Epithelial cell of esophagus (primary cell): Measurements from ENCODE around the gene TMTC4.
A peak's percentile ranks its signal among the peaks of the same experiment; 100 is the strongest.

Experiments used
- DNase-seq: peaks from one replicate; pipeline ENCODE4 v3.0.0; 2010; ENCODE audit warnings: low read depth
- H3K4me3 ChIP-seq: 2 replicates; pipeline ENCODE4 v1.5.1; 2011; ENCODE audit warnings: mild to moderate bottlenecking, low read length, control low read depth
- TF ChIP-seq, protein P1 (sequence below): IDR thresholded peaks from 2 replicates; pipeline ENCODE4 v1.5.1; 2011; ENCODE audit warnings: low read depth, mild to moderate bottlenecking, low read length, control low read depth, inconsistent platforms; ENCODE audit not compliant: insufficient read depth; ENCODE audit errors: missing control alignments

Gene TMTC4

DNA sequence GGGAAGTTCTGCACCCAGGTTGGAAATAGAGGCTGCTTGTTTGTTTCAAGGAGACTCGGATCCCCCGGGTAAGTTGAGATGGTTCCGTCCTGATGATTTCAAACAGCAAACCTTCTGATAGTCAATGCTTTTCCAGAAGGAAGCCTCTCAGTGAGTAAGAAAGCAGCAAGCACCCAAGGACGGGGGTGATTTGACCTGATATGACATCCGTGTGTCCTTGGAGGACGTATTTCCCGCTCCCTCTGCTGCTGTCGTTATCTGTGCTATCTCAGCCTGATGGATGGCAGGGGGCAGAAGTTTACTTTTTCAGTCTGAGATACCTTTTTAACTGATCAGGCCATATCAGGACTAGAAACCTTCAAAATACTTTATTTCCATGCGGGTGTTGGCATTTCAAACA lies 80.3 kb downstream of the TMTC4 start:
- TF ChIP-seq, protein P1, sequence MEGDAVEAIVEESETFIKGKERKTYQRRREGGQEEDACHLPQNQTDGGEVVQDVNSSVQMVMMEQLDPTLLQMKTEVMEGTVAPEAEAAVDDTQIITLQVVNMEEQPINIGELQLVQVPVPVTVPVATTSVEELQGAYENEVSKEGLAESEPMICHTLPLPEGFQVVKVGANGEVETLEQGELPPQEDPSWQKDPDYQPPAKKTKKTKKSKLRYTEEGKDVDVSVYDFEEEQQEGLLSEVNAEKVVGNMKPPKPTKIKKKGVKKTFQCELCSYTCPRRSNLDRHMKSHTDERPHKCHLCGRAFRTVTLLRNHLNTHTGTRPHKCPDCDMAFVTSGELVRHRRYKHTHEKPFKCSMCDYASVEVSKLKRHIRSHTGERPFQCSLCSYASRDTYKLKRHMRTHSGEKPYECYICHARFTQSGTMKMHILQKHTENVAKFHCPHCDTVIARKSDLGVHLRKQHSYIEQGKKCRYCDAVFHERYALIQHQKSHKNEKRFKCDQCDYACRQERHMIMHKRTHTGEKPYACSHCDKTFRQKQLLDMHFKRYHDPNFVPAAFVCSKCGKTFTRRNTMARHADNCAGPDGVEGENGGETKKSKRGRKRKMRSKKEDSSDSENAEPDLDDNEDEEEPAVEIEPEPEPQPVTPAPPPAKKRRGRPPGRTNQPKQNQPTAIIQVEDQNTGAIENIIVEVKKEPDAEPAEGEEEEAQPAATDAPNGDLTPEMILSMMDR: no peak
- DNase-seq: no peak
- H3K4me3 ChIP-seq: no peak overlapping the region

DNA sequence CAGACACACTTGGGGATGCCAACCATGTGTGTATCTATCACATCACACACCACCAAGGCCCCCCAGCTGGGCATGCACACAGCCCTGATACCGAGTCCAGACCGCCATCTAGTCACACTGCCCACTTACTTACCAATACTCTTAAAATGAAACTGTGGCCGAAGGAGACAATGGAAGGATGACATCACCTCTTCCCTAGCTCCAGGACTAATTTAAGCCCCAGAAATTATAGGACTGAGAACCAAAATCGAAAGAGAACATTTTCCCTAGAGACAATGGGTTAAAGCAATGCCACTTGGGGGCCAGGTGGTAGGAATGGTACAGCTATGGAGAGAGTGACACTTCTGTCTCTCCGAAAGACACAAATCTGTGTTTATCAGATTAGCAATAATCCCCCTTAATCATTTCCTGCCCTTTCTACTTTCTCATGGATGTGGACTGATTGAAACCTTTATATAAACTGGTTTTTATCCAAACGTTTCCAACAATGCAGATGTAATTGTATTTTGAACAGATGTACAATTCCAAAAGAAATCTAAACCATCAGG lies 85.3 kb downstream of the TMTC4 start:
- DNase-seq: no peak
- TF ChIP-seq, protein P1: no peak
- no peak overlapping the region for H3K4me3 ChIP-seq

DNA sequence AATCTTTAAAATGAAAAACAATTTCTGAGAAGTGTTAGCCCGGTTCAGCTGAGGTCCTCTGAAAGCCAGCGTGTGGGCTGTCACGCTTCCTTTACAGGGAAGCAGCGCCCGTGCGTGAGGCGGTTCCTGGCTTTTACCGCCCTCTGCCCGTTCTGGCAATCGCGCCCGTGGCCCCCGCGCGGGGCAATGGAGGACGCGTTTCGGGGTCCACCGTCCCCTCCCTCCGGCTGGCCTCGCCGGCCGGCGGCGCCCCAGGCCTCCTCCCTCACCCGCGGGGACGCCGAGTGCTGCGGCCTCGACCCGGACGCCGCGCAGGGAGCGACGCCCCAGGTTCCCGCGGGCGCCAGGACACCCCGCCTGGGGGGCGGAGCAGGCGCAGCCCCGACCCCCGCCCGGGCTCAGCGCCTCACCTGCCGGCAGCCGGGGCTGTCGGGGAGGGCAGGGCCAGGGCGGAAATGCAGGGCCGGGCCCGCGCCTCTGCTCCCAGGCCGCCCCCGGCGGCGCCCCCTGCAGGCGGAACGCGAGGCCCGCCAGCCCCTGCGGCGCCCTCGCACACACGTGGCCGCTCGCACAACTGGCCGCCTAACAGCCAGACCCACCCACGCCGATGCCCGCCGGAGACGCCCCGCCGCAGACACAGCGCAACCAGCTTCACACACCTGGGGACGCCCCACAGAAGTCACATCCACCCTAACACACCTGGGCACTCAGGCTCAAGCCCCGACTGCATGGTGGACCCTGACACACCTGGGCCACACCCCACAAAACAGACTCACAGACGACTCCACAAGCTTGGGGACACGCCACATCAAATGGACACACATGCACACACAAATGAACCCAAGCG lies 86.0 kb downstream of the TMTC4 start, which contains the start of gene GGACT:
TSS of gene GGACT (minus strand) at position 459 of the 847 bp plus-strand sequence. CDS start 56,198 bp downstream, outside the sequence.
- TF ChIP-seq, protein P1: peak; percentile 25
- DNase-seq: peak; percentile 69
- peak within 1 kb of the TSS; percentile 54 for H3K4me3 ChIP-seq

DNA sequence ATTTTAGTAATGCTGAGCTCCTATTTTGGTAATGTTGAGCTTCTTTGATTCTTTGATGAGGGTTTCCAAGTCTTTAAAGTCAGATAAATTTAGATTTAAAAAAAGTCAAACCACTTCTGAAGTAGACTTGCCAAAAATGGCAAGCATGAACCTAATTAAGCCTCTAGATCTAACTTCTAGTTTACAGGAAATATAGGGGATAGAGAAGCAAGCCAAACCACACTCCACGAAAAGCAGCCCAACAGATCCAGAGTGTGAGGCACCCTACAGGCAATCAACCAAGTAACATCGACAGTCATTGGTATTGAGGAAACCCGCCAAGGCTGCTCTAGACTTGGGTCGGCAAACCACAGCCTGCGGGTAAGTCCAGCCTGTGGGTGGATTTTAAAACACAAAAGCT lies 89.7 kb downstream of the TMTC4 start:
- no peak for DNase-seq
- TF ChIP-seq, protein P1: no peak
- H3K4me3 ChIP-seq: no peak overlapping the region

DNA sequence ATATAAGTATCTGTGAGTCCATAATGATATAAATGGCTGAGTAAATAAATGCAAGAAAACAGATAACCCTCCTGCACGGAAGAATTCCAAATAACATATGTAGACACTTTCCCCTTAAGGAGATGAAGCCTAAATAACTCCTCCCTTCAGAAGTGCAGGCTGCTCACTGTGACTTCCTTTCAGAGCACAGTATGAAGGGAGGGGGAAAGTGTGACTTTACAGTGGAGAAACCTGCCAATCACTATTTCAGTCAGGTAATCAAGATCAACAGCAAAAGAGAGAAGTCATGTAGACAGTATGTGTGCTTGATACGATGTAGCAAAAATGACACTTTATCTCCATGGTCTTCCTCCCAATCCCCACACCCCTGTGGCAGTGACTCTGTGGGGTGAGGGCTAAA lies 93.1 kb downstream of the TMTC4 start:
- H3K4me3 ChIP-seq: no peak overlapping the region
- TF ChIP-seq, protein P1: no peak
- DNase-seq: no peak

DNA sequence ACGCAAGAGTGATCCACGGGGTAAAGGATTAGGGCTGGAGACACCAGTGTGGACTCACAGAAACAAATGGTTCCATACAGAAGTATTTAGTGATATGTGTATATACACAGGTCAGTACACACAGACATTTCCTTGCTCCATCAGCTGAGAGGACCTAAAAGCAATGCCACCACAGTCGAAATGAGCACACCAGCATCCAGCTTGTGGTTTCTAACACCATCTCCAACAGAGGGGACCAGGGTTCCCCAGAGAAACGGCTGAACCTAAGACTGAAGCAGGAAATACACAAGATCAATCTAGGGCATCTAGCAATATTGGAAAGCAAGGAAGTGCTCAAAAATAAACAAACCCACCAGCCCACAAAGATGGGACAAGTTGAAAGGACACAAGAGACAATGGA lies 93.6 kb downstream of the TMTC4 start:
- DNase-seq: no peak
- H3K4me3 ChIP-seq: no peak overlapping the region
- TF ChIP-seq, protein P1: no peak
